HepG2 (cell line): Measurements from ENCODE around the gene LAMA5. TPM values are rescaled to one million over a fixed set of nuclear protein-coding genes. Genes with fewer than 3 reads are reported as not detected.

Experiments used
- ADNP ChIP-seq: sonication (generic); formaldehyde crosslinking; IDR thresholded peaks from 2 replicates; pipeline ENCODE4 v1.4.0; 2020; ENCODE audit warnings: missing genetic modification reagents
- BRF2 ChIP-seq: sonication (generic); formaldehyde crosslinking; IDR thresholded peaks from 2 replicates; pipeline ENCODE4 v1.8.1; 2022; ENCODE audit warnings: mild to moderate bottlenecking, missing genetic modification reagents
- GABPB1 ChIP-seq: IDR thresholded peaks from 2 replicates; pipeline ENCODE4 v1.6.1; 2016; ENCODE audit warnings: mild to moderate bottlenecking, missing genetic modification reagents, moderate library complexity, missing compliant biosample characterization
- GMEB1 ChIP-seq: sonication (generic); formaldehyde crosslinking; IDR thresholded peaks from 2 replicates; pipeline ENCODE4 v1.5.1; 2020; ENCODE audit warnings: missing genetic modification reagents, mild to moderate bottlenecking, borderline replicate concordance
- HNRNPLL ChIP-seq: fragments of 200-400 bp; formaldehyde crosslinking; IDR thresholded peaks from 2 replicates; pipeline ENCODE4 v1.6.1; 2017; ENCODE audit warnings: mild to moderate bottlenecking, low read depth, low read length; ENCODE audit not compliant: poor library complexity, severe bottlenecking
- ISL2 ChIP-seq: sonication (generic); formaldehyde crosslinking; IDR thresholded peaks from 2 replicates; pipeline ENCODE4 v1.5.0; 2020; ENCODE audit warnings: missing genetic modification reagents
- MTF1 ChIP-seq: sonication (generic); formaldehyde crosslinking; IDR thresholded peaks from 2 replicates; pipeline ENCODE4 v1.5.0; 2020; ENCODE audit warnings: missing genetic modification reagents
- NCOR1 ChIP-seq: fragments of 200-600 bp; sonication (generic); IDR thresholded peaks from 2 replicates; pipeline ENCODE4 v1.7.0; 2017; ENCODE audit warnings: antibody characterized with exemption, low read length, borderline replicate concordance
- NR2F1 ChIP-seq, 2 experiments: fragments of 450-650 bp in 1 of 2; formaldehyde crosslinking in 1 of 2; IDR thresholded peaks; 2 replicates each; pipeline versions ENCODE4 v1.5.0 to v1.6.1; 2016 to 2020; ENCODE audit warnings: mild to moderate bottlenecking in 1 of 2, missing compliant biosample characterization in 1 of 2, missing genetic modification reagents in 1 of 2, moderate library complexity in 1 of 2
- NR2F6 ChIP-seq, 2 experiments: IDR thresholded peaks; 2 replicates each; pipeline ENCODE4 v1.6.1; 2016; ENCODE audit warnings: antibody characterized with exemption in 1 of 2, mild to moderate bottlenecking in 1 of 2
- SIN3A ChIP-seq: IDR thresholded peaks from 2 replicates; pipeline ENCODE4 v1.6.1; 2011; ENCODE audit warnings: low read depth, mild to moderate bottlenecking, control low read depth, low read length, borderline replicate concordance
- SNAPC4 ChIP-seq: sonication (generic); formaldehyde crosslinking; IDR thresholded peaks from 2 replicates; pipeline ENCODE4 v1.4.0; 2020; ENCODE audit warnings: mild to moderate bottlenecking, missing genetic modification reagents
- TBP ChIP-seq: sonication (generic); formaldehyde crosslinking; IDR thresholded peaks from 2 replicates; pipeline ENCODE4 v1.5.0; 2020; ENCODE audit warnings: missing genetic modification reagents
- U2AF1 ChIP-seq: fragments of 200-400 bp; formaldehyde crosslinking; optimal IDR thresholded peaks from 2 replicates; pipeline ENCODE3; 2017; ENCODE audit warnings: mild to moderate bottlenecking, low read depth, low read length
- ZBTB42 ChIP-seq: sonication (generic); formaldehyde crosslinking; IDR thresholded peaks from 2 replicates; pipeline ENCODE4 v1.5.0; 2020; ENCODE audit warnings: mild to moderate bottlenecking, missing genetic modification reagents
- ZBTB43 ChIP-seq: sonication (generic); formaldehyde crosslinking; conservative IDR thresholded peaks from 2 replicates; pipeline ENCODE4 v1.4.0; 2020; ENCODE audit warnings: missing genetic modification reagents
- ZNF337 ChIP-seq: sonication (generic); formaldehyde crosslinking; IDR thresholded peaks from 2 replicates; pipeline ENCODE4 v1.5.1; 2020; ENCODE audit warnings: missing genetic modification reagents, low read depth, mild to moderate bottlenecking, borderline replicate concordance
- ZNF44 ChIP-seq: sonication (generic); formaldehyde crosslinking; IDR thresholded peaks from 2 replicates; pipeline ENCODE4 v1.5.1; 2020; ENCODE audit warnings: mild to moderate bottlenecking, missing genetic modification reagents
- ZNF501 ChIP-seq: sonication (generic); formaldehyde crosslinking; IDR thresholded peaks from 2 replicates; pipeline ENCODE4 v1.5.1; 2020; ENCODE audit warnings: mild to moderate bottlenecking, moderate library complexity, missing genetic modification reagents
- ZNF816 ChIP-seq: sonication (generic); formaldehyde crosslinking; IDR thresholded peaks from 2 replicates; pipeline ENCODE4 v1.8.0; 2022; ENCODE audit warnings: missing genetic modification reagents, mild to moderate bottlenecking, borderline replicate concordance
- ZSCAN9 ChIP-seq: IDR thresholded peaks from 2 replicates; pipeline ENCODE4 v1.6.1; 2016; ENCODE audit warnings: borderline replicate concordance
- polyA plus RNA-seq, 8 experiments: library from polyadenylated mRNA; depleted of rRNA in 3 of 8; stranded (reverse) in 7 of 8; unstranded in 1 of 8; fragments of >200 nt; fragmentation: Illumina TruSeq in 4 of 8; extraction: Trizol in 4 of 8; gene quantifications; 2 replicates each; pipeline versions ENCODE4 v1.2.1 to v1.2.3, GENCODE V29; 2011 to 2016; ENCODE audit warnings: low read depth in 4 of 8, missing spikeins in 1 of 8, mixed read lengths in 1 of 8; ENCODE audit not compliant: insufficient read depth in 1 of 8
- total RNA-seq, 5 experiments: library from RNA; depleted of rRNA; stranded (reverse); fragments of >200 nt; fragmentation: Illumina TruSeq; extraction: Trizol; gene quantifications; 2 replicates each; pipeline ENCODE4 v1.2.3, GENCODE V29; 2016; ENCODE audit warnings: low read depth in 1 of 5

The LAMA5 gene
- total and polyA plus RNA-seq, 2 of the 13 experiments (the other 11 are each of a cell fraction or from before 2014, with no cell fraction given) = 21.0 to 44.7 TPM

- no peak for TF ChIP-seq SNAPC4 (CRISPR knock-in tag)
- no peak; the same call in 1 of the 2 replicates for TF ChIP-seq ZSCAN9 (CRISPR knock-in tag)
- TF ChIP-seq HNRNPLL = no peak
- TF ChIP-seq ZNF337 (CRISPR knock-in tag) = no peak
- no peak for TF ChIP-seq MTF1
- TF ChIP-seq ZNF44 (CRISPR knock-in tag) = peak; percentile 12; the same call in 1 of the 2 replicates
- TF ChIP-seq U2AF1 = no peak
- TF ChIP-seq ZNF816 = no peak
- no peak for TF ChIP-seq NCOR1
- peak; percentile 56; the same call in 1 of the 2 replicates for TF ChIP-seq SIN3A
- TF ChIP-seq NR2F1 (CRISPR knock-in tag; IDR thresholded peaks at IDR 0.05) = no peak
- no peak for TF ChIP-seq BRF2 (CRISPR knock-in tag)
- 0 out of 2 replicates have a peak, but pooled peaks have one; percentile 13 for TF ChIP-seq ZBTB42
- TF ChIP-seq ISL2 (CRISPR knock-in tag) = no peak
- TF ChIP-seq NR2F6 (IDR thresholded peaks at IDR 0.05) = no peak
- TF ChIP-seq NR2F6 (CRISPR knock-in tag; IDR thresholded peaks at IDR 0.05) = no peak
- TF ChIP-seq ADNP (CRISPR knock-in tag) = no peak
- 0 out of 2 replicates have a peak, but pooled peaks have one; percentile 19 for TF ChIP-seq GMEB1 (CRISPR knock-in tag)
- TF ChIP-seq ZNF501 = peak; percentile 6; the same call in 1 of the 2 replicates
- TF ChIP-seq GABPB1 = no peak
- TF ChIP-seq ZBTB43 (CRISPR knock-in tag) = peak; percentile 40; the same call in 1 of the 2 replicates
- no peak for TF ChIP-seq TBP (CRISPR knock-in tag)
Measured at GRCh38 chr20:62305149-62305764, 61.9 kb downstream of the LAMA5 start (continued).
